EL (cell line): ENCODE measurements around the gene CNTNAP2.

Experiments used
- DNase-seq: peaks from one replicate; pipeline ENCODE4 v3.0.0-alpha.2; 2016

Gene CNTNAP2

GRCh38 chr7:147428075-147428474 is 1311.5 kb downstream of the CNTNAP2 start:
- DNase-seq, result no peak

- no peak for DNase-seq
Measured at GRCh38 chr7:147429961-147430360, 1313.4 kb downstream of the CNTNAP2 start.

GRCh38 chr7:147432079-147432478 is 1315.5 kb downstream of the CNTNAP2 start:
- DNase-seq, result peak; percentile 44

GRCh38 chr7:147432576-147432975 is 1316.0 kb downstream of the CNTNAP2 start:
- no peak for DNase-seq

GRCh38 chr7:147436718-147437117 is 1320.1 kb downstream of the CNTNAP2 start:
- no peak for DNase-seq

- DNase-seq, result peak; percentile 22
Measured at GRCh38 chr7:147438216-147438615, 1321.6 kb downstream of the CNTNAP2 start.

GRCh38 chr7:147443942-147444341 is 1327.3 kb downstream of the CNTNAP2 start:
- no peak for DNase-seq

GRCh38 chr7:147452816-147453215 is 1336.2 kb downstream of the CNTNAP2 start:
- DNase-seq, result no peak

GRCh38 chr7:147465223-147465622 is 1348.6 kb downstream of the CNTNAP2 start:
- DNase-seq, result no peak

GRCh38 chr7:147472556-147472955 is 1356.0 kb downstream of the CNTNAP2 start:
- DNase-seq, result no peak

- no peak for DNase-seq
Measured at GRCh38 chr7:147474862-147475261, 1358.3 kb downstream of the CNTNAP2 start.

- no peak for DNase-seq
Measured at GRCh38 chr7:147477526-147477925, 1360.9 kb downstream of the CNTNAP2 start.

- DNase-seq, result no peak
Measured at GRCh38 chr7:147478796-147479195, 1362.2 kb downstream of the CNTNAP2 start.

- peak; percentile 47 for DNase-seq
Measured at GRCh38 chr7:147483634-147484292, 1367.2 kb downstream of the CNTNAP2 start.

GRCh38 chr7:147485660-147486210 is 1369.1 kb downstream of the CNTNAP2 start:
- no peak for DNase-seq

- peak; percentile 70 for DNase-seq
Measured at GRCh38 chr7:147492606-147493005, 1376.0 kb downstream of the CNTNAP2 start.

GRCh38 chr7:147496209-147496608 is 1379.6 kb downstream of the CNTNAP2 start:
- no peak for DNase-seq

- DNase-seq, result no peak
Measured at GRCh38 chr7:147497246-147497645, 1380.6 kb downstream of the CNTNAP2 start.

GRCh38 chr7:147498081-147498480 is 1381.5 kb downstream of the CNTNAP2 start:
- DNase-seq, result no peak

GRCh38 chr7:147509035-147509501 is 1392.5 kb downstream of the CNTNAP2 start:
- DNase-seq, result peak; percentile 53

- peak; percentile 60 for DNase-seq
Measured at GRCh38 chr7:147509541-147510200, 1393.1 kb downstream of the CNTNAP2 start.

GRCh38 chr7:147510201-147510542 is 1393.6 kb downstream of the CNTNAP2 start:
- no peak for DNase-seq

- DNase-seq, result peak; percentile 66
Measured at GRCh38 chr7:147510923-147511322, 1394.3 kb downstream of the CNTNAP2 start.

GRCh38 chr7:147513451-147513850 is 1396.8 kb downstream of the CNTNAP2 start:
- DNase-seq, result no peak
